NCI-H1092 (cell line): ENCODE data around the gene FOXI3.

ENCODE experiments used
- DNase-seq: peaks from one replicate; lab custom pipeline; 2025; lab: John Stamatoyannopoulos, UW

The FOXI3 gene

DNA sequence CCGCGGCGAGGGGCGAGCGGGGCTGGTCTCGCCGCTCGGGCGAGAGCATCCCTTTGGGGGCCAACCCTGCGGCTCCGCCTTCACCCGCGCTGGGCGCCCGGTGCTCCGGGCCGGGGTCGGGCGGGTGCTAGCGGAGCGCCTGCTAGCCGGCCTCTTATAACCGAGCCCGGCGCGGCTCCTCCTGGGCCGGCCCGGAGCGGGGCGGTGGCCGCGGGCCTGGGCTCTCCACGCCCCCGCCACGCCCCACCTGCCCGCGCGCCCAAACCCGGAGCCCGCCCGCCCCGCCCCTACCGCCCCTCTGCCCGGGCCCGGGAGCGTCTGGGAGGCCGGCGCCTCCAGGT is at the start of gene FOXI3:
Gene FOXI3, minus strand, starts transcription at position 129 of the 341 bp plus-strand sequence. CDS start 158 bp downstream, outside the sequence.
- no peak for DNase-seq

DNA sequence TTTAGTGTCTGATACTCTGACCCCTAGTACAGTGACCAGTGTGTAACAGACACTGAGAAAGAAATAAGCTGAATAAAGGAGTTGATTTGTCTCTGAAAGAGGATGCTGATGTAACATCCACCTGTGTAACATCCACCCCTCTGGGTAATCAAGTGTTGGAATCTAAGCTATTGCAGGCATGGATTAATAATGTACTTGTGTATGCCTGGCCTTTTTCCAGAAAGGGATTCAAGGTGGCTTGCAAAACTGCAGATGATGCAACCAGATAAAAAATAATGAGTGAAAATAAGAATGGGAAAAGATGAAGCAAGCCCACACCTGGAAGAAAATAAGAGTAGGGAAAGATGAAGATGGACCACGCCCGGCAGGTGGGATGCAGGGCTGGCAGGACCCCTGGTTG is 48.2 kb upstream of the FOXI3 start:
- no peak for DNase-seq

DNA sequence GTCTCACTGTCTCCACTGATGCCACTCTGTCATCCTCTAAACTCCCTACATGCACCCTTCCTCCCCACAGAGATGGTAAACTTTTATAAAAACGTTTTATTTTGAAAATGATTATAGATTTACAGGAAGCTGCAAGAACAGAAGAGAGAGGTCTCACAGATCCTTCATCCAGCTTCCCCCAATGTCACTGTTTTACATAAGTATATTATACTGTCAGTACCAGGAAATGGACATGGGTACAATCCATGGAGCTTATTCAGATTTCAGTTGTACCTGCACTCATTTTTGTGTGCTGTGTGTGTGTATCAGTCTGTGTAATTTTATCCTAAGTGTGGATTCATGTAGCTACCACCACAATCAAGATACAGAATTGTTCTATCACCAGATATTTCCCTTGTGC is 46.7 kb upstream of the FOXI3 start:
- DNase-seq: no peak

DNA sequence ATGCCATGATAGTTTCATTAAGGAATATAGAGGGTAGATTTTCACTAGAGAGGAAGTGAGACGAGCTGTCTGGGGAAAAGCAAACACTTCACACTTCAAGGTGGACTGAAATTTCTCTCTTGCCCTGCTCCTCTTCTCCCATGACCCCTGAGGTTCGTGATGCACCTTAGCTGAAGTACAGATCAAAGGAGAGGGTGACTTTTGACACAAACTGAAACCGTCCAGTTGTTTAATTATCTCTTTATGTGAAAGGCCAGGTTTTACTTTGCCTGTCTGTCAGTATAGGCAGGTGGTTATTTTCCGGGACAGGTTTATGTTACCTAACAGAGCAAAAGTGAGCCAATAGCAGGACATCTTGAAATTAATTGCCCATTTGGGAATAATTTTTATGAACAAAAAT is 41.0 kb upstream of the FOXI3 start:
- no peak for DNase-seq

DNA sequence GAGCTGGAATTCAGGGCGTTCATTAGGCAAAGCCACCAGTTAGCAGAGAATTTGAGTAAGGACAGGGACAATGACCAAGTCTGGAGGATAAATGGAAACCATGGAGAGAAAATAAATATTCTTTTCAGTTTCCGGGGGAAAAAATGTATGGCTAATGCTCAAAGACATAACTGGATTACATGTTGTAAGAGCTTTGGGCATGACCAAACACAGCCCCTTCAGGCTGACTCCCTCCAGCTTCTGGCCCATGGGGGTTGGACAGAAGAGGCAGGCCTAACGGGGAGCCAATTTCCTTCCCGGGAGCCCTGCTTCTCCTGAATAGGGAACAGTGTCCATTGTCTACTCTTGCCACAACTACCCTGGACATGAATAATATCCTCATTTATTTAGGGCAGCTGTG is 39.5 kb upstream of the FOXI3 start:
- DNase-seq: no peak

DNA sequence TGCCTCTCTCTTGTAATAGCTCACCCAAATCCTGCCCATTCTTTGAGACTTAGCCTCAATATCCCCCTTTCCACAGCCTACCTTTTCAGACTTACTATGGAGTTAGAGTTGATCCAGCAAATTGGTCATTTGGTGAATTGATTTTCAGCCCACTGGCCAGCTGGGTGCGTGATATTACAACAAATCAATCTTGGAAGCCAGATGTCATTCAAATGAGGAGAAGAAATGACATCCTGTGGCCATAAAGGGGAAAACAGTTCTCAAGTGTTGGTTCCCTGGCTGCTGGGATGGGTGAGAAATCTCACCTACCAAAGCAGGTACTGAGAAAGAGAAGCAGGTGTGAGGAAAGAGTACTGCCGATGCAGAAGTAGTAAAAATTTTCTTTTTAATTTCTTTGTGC is 36.7 kb upstream of the FOXI3 start:
- no peak for DNase-seq

DNA sequence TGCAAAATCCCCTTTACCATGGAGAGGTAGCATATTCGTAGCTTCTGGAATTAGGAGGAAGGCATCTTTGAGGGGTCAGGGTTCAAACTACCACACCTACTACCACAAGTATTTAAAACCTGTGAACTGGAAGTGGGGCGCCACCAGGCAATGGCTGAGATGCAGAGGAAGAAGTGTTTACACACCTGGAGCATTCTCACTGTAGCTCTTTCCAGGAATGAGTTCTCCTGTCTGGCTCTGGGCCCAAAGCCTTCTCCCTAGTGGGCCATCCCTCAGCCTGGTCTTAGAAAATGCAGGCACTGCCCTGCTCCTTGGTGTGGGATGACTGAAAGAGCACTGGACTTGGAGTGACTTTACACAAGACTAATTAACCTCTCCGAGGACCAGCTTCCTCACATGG is 30.7 kb upstream of the FOXI3 start:
- DNase-seq: no peak

DNA sequence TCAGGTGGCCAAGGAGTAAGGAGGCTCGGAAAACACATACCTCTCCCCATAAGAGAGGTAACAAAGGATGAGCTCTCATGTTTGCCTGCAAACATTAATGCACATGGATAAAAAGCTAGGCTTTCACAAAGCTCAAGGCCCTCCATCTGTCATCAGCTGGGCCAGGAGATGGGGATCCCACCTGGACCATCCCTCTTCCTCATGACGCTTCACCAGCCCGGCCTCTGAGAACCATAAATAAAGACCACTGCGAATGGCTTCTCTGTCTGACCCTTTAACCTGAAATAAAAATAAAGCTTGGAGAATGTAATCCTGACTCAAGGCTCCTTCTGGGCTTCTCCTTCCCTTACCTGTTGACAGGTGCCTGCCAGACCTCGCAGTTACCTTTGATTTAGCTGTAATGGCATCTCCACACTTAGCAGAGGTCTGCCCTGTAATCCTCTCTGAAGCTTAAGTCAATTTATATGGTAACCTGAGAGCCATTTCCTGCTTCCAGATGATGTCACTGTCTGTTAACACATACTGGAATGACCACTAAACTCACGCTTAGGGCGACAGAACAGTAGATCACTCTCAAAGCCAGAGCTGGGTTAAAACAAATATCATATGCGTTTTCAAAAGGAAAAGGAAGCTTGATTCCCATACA is 29.3 kb upstream of the FOXI3 start:
- no peak for DNase-seq

DNA sequence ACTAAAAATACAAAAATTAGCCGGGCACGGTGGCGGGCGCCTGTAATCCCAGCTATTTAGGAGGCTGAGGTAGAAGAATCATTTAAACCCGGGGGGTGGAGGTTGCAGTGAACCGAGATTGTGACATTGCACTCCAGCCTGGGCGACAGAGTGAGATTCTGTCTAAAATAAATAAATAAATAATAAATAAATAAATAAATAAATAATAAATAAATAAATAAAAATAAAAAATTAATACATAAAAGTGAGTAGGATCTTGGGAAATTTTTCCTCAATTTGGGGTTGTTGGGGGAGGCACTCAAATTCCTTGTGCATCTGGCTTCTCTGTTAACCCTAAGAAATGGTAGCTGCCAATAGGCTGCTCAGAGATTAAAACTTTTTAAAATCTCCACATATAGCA is 20.3 kb upstream of the FOXI3 start:
- DNase-seq: no peak

DNA sequence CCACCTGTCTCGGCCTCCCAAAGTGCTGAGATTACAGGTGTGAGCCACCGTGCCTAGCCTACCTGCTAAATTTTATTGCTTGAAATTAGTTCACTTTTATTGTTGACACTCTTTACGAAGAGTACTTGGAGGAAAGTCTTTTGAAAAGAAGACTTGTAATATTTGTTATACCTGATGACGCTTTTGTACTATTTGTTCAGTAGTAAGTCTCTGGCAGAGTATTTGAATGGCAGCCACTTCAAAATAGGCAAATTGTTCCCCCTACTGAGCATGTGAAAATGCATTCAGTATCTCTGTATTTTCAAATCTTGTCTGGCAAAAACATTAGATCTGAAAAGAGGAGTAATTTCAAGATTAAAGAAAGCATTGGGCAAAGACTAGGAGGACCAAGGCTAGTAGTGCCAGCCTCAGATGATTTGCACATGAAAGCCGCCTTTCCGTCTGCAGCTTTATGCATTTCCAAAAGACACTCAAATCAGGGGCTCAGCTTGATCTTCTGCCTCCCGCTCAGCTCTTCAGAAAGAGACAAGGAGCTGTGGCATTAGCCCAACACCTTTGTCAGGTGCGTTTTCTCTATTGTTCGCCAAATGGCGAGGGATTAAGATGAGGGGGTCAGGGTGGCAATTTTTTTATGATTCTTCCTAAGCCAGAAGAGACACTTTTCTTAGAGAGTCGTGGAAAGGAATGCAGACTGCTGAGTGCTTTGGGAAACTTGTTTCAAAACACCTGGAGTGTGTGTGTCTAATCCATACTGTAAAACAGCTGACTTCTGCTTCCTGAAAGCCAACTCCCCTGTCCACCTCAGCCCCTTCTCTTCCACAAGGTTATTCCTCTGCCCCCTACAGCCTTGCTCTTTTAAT is 18.8 kb upstream of the FOXI3 start:
- no peak for DNase-seq

DNA sequence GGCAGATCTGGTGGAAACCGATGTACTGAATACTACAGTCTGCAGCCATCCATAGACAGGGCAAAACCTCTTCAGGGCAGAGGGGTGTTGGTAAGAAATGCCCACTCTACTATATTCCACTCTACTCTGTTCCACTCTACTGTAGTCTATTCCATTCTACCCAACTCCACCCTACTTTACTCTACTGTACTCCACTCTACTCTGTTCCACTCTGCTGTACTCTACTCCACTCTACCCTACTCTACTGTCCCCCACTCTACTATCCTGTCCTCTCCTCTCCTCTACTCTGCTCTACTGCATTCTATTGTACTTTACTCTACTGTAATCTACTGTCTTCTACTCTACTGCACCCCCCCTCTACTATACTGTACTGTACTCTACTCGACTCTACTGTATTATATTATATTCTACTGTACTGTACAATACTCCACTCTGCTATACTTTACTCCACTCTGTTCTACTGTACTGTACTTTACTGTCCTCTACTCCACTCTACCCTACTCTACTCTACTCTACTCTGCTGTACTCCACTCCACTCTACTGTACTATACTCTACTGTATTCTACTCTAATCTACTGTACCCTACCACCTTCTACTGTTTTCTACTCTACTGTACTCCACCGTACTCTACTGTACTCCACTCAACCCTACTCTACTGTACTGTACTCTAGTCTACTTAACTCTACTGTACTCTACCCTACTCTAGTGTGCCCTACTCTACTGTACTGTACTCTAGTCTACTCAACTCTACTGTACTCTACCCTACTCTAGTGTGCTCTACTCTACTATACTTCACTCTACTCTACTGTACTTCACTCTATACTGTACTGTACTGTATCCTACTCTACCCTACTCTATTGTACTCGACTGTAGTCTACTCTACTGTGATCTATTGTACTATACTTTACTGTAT is 17.0 kb upstream of the FOXI3 start:
- DNase-seq: no peak

DNA sequence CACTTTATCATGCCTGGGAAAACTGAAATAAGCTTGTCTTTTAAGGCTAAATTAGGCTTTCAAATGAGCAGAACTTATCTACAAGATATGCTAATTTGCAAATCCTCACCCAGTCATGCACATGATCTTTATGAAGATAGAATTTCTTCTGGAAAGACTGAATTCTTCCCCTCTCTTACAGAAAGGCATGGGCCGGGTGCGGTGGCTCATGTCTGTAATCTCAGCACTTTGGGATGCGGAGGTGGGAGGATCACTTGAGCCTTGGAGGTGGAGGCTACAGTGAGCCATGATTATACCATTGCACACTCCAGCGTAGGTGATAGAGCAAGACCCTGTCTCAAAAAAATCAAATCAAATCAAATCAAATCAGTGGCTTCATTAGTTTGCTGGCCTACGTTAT is 11.7 kb upstream of the FOXI3 start:
- no peak for DNase-seq

DNA sequence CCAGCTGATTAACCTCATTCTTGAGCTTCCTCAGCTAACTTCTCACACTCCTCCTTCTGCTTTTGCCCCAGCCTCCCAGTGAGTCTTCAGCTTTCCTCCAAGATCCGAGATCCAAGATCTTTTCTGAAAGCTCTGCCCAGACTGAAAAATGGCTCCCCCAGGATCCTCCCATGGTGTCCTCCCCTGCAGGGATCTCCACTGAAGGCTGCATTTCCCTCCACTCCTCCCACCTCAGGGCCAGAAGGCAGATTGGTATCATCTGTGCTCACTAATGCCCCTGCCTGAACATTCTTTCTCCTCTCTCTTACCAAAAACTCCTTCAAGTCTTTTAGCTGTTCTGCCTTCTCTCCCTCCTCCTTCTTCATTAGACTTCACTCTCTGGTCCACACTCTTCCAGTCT is 6.1 kb upstream of the FOXI3 start:
- no peak for DNase-seq

DNA sequence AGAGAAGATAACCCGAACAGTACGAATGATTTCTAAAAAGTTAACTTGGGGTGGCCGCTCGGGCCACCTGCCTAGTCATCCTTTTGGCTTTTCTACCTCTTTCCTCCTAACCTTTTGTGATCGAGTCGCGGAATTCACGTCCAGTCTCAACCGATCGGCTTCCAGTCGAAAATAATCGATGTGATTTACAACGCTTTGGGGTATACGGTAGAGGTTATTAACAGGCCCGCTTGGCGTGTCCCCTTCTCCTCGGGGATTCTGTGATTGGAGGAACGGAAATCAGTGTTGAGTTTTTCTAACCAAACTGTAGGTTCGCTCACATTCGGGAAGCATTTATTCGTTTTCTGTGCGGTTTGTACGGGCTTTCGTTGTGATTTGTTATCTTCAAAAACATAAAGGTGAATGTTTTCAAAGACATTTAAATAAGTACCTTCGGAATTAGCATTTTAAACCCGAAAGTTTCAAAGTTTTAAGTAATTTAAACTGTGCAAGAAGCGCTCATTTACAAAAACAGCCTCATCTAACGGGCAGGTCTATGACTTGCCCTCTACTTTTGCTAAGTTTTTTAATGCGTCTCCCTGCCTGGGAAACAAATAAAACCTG is 588 bp upstream of the FOXI3 start:
- DNase-seq: no peak

DNA sequence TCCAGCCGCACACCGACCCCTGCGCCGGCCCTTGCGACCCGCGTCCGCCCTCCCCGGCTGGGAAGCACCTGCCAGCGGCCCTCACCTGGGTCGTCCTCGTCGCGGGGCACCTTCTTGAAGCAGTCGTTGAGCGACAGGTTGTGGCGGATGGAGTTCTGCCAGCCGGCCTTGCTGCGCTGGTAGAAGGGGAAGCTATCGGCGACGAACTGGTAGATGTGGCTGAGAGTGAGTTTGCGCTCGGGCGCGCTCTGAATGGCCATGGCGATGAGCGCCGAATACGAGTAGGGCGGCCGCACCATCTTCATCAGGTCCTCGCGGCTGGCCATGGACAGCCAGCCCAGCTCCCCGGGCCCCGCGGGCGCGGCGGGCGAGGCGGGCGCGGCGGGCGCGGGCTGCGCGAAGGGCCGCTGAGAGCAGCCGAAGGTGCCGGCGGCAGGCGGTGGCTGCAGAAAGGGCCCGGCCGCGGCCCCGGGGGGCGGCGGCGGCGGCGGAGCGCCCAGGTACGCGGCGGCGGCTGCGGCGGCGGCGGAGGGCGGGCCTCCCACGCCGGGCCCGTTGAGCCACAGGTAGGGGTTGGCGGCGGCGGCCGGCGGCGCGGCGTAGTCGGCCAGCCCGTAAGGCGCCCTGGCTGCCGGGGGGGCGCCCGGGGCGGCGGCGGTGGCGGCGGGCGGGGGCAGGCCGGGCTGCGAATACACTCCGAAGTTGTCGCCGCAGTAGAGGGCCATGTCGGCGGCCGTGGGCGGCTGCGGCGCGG is 505 bp downstream of the FOXI3 start:
- DNase-seq: no peak

DNA sequence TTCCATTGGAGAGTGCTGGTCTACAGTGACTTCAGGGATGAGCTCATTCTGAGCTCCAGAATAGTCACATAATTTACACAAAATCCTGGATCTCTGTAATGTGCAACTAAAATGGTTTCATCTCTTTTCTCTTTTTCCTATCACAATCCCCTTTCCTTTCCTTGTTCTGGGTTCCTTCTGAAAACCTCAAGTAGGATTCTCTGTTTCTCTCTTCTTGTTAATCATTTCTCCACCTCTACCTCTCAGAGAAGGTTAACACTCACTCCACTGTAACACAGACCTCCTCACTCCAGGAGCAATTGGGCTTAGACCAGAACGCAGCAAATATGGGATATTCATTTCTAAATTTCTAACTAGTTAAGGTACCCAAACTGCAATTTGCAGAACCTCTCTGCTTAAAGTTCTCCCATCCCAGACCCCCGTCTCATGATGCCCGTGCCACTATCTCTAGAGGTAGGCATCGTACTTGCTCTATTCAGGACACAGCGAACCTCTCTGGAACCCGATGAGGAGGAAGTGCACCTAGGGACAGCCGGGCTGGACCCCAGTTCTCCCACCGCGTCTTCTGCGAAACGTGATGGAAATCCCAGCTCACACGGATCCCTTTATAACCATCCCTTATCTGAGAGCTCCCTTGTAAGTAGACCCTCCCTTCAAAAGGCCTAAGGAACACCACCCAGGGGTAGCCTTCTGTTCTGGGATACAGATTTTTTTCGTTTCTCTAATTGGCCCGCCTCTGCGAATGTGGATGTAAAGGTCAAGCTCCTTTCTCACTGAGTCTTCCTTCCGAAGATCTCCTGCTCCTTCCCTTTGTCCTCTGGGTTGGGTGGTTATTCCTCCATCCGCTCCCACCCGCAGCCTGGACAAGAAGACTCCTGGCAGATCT is 1.3 kb downstream of the FOXI3 start:
- DNase-seq: no peak

DNA sequence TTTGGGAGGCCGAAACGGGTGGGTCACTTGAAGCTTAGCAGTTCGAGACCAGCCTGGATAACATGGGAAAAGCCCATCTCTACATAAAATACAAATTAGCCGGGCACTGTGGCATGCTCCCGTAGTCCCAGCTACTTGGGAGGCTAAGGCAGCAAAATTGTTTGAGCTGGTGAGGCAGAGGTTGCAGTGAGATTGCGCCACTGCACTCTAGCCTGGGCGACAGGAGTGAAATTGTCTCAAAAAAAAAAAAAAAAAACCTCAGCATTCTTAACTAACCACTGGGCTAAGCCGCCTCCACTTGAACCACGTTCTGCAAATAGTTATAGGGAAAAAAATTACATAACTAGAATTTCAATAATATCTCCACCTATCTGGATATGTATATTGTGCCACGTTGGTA is 2.3 kb downstream of the FOXI3 start:
- DNase-seq: no peak

DNA sequence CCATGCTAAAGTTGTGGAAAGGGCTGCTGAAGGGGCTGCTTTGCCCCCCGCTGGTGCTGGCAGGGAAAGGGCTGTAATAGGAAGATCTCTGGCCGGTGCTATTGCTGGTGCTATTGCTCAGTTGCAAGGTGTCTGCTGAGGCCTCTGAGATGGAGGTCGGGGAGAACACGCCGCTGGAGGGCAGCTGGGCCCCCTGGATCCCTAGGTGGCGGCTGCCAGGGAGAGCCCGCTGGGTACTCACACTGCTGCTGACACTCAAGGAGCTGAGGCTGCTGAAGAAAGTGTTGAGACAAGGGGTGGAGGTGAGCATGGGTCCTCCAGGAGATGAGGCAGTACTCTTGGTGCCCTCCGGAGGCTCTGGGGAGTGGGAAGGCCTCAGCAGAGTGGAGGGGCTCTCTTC is 4.2 kb downstream of the FOXI3 start:
- DNase-seq: no peak

DNA sequence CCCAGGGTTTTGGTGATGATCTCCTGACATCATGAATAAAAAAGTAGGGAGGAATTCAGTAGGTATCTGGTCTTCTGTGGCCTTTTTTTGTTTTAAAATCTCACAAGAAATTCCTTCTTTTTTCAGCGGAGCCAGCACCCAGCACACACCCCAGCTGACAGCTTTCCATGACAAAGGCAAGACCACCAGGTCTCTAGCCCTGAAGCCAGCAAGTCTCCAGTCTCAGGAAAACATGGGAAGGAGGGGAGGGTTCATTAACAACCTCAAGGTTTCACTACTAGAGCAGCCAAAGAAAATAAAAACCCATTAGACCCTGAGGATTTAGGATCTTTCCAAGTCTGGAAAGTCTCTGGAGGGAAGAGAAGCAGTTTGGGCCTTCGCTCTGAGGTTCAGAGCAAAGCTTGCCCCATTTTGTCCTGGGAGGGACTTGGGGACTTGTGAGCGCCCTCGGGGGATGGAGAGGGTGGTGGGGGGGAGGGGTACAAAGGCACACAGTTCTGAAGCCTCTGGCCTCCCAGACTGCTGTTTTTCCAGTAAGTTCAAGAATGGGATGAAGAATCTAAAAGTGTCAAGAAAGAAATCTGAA is 9.0 kb downstream of the FOXI3 start:
- DNase-seq: no peak

DNA sequence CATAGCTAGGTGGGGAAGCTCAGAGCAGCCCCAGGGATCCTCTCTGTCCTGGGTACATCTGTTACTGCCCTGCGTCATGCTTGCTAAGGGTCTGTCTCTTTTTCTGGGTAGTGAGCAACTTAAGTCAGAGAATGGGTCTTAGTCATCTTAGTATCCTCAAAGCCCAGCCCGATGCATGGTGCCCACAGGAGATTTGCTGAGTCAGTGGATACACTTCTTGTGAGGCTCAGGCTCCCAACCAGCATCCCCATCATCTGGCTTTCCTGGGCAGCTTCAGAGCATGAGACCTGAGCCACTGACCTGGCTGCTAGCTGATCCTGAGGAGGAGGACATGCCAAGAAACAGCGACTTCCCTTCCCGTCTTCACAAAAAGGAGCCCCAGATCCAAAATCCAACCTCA is 10.0 kb downstream of the FOXI3 start:
- DNase-seq: no peak
